Measurements from ENCODE around the gene OPTN. TPM values are rescaled to one million over a fixed set of nuclear protein-coding genes. Genes with fewer than 3 reads are reported as not detected.

Gene OPTN
- total RNA-seq, 1 experiment from 2014 or later: 79.6 TPM

- CTCF ChIA-PET: no interaction called here
- BruUV-seq (replicated peaks): no TSS peak
- POLR2A ChIA-PET: interaction anchor here (0.6 kb wide), 1 partner anchor 199 kb away, joined by 4 read pairs; no protein-coding TSS in a partner anchor
- Mint-ChIP-seq H3K27ac (ENCODE audit: low read depth, unreplicated experiment) (no peak overlapping the region), H3K36me3 (ENCODE audit: insufficient read depth, unreplicated experiment) (no peaks in the 10 kb centered on the region), H3K9me3 (ENCODE audit: unreplicated experiment) (no peaks in the 10 kb centered on the region), H3K4me3 (ENCODE audit: unreplicated experiment) (no peak overlapping the region), H3K4me1 (ENCODE audit: insufficient read depth, unreplicated experiment) (peaks cover 9% of the 10 kb centered on the region), H3K27me3 (ENCODE audit: insufficient read depth, unreplicated experiment) (no peaks in the 10 kb centered on the region)
- DNase-seq (ENCODE audit: unreplicated experiment): no peak
- intact Hi-C loops (cut with micrococcal nuclease): no loop called here
- TF ChIP-seq CTCF (IDR thresholded peaks at IDR 0.05; ENCODE audit: unreplicated experiment): no peak
These were observed 4.9 kb upstream of the OPTN start for GRCh38 chr10:13095094-13095493.

GRCh38 chr10:13095929-13096328 lies 4.0 kb upstream of the OPTN start:
- peaks cover 5% of the 10 kb centered on the region for H3K36me3 Mint-ChIP-seq (ENCODE audit: insufficient read depth, unreplicated experiment)
- no peaks in the 10 kb centered on the region for H3K27me3 Mint-ChIP-seq (ENCODE audit: insufficient read depth, unreplicated experiment)
- ChIA-PET CTCF (interaction anchor here (0.6 kb wide), 1 partner anchor 184 kb away, joined by 3 read pairs; no protein-coding TSS in a partner anchor), POLR2A (no interaction called here)
- H3K4me1 Mint-ChIP-seq (ENCODE audit: insufficient read depth, unreplicated experiment): peaks cover 14% of the 10 kb centered on the region
- no peak for DNase-seq (ENCODE audit: unreplicated experiment)
- no TSS peak for BruUV-seq (replicated peaks)
- TF ChIP-seq CTCF (IDR thresholded peaks at IDR 0.05; ENCODE audit: unreplicated experiment): no peak
- no peak overlapping the region for H3K4me3 Mint-ChIP-seq (ENCODE audit: unreplicated experiment)
- intact Hi-C loops (cut with micrococcal nuclease): no loop called here
- no peak overlapping the region for H3K27ac Mint-ChIP-seq (ENCODE audit: low read depth, unreplicated experiment)
- H3K9me3 Mint-ChIP-seq (ENCODE audit: unreplicated experiment): no peaks in the 10 kb centered on the region

- no peaks in the 10 kb centered on the region for H3K27me3 Mint-ChIP-seq (ENCODE audit: insufficient read depth, unreplicated experiment)
- peak; percentile 29 for TF ChIP-seq CTCF (IDR thresholded peaks at IDR 0.05; ENCODE audit: unreplicated experiment)
- intact Hi-C loops (cut with micrococcal nuclease): loop anchor here (1.0 kb wide), 3 partner anchors 197 to 835 kb away; no protein-coding TSS in a partner anchor
- H3K27ac Mint-ChIP-seq (ENCODE audit: low read depth, unreplicated experiment): peak overlapping the region; percentile 87
- ChIA-PET CTCF (interaction anchor here (0.5 to 3.4 kb wide), 23 partner anchors 12 to 916 kb away, joined by 3 to 22 read pairs (median 3); partner anchors contain the start of genes CDC123 and NUDT5), POLR2A (interaction anchor here (0.5 to 2.3 kb wide), 10 partner anchors 10 to 513 kb away, joined by 3 to 11 read pairs (median 5); no protein-coding TSS in a partner anchor)
- no TSS peak for BruUV-seq (replicated peaks)
- peak overlapping the region; percentile 83 for H3K4me3 Mint-ChIP-seq (ENCODE audit: unreplicated experiment)
- peak; percentile 56 for DNase-seq (ENCODE audit: unreplicated experiment)
- peaks cover 7% of the 10 kb centered on the region for H3K36me3 Mint-ChIP-seq (ENCODE audit: insufficient read depth, unreplicated experiment)
- peaks cover 26% of the 10 kb centered on the region for H3K4me1 Mint-ChIP-seq (ENCODE audit: insufficient read depth, unreplicated experiment)
- no peaks in the 10 kb centered on the region for H3K9me3 Mint-ChIP-seq (ENCODE audit: unreplicated experiment)
These were observed 758 bp upstream of the OPTN start for GRCh38 chr10:13099144-13099665.

GRCh38 chr10:13100349-13101294 lies 659 bp downstream of the OPTN start:
- ChIA-PET POLR2A (interaction anchor here (0.5 to 2.3 kb wide), 17 partner anchors 8 to 1114 kb away, joined by 3 to 11 read pairs (median 3); partner anchors contain the start of genes CDC123, MCM10 and NUDT5), CTCF (interaction anchor here (0.6 to 1.9 kb wide), 14 partner anchors 14 to 1093 kb away, joined by 3 to 13 read pairs (median 3); partner anchors contain the start of genes CDC123 and NUDT5)
- no peak for TF ChIP-seq CTCF (IDR thresholded peaks at IDR 0.05; ENCODE audit: unreplicated experiment)
- peak; percentile 38 for DNase-seq (ENCODE audit: unreplicated experiment)
- H3K4me1 Mint-ChIP-seq (ENCODE audit: insufficient read depth, unreplicated experiment): peaks cover 26% of the 10 kb centered on the region
- BruUV-seq (replicated peaks): TSS peak; percentile 62
- H3K36me3 Mint-ChIP-seq (ENCODE audit: insufficient read depth, unreplicated experiment): peaks cover 8% of the 10 kb centered on the region
- H3K27ac Mint-ChIP-seq (ENCODE audit: low read depth, unreplicated experiment): peak overlapping the region; percentile 87
- peak overlapping the region; percentile 83 for H3K4me3 Mint-ChIP-seq (ENCODE audit: unreplicated experiment)
- H3K9me3 Mint-ChIP-seq (ENCODE audit: unreplicated experiment): no peaks in the 10 kb centered on the region
- intact Hi-C loops (cut with micrococcal nuclease): loop anchor here (1.0 kb wide), 1 partner anchor 202 kb away; no protein-coding TSS in a partner anchor
- no peaks in the 10 kb centered on the region for H3K27me3 Mint-ChIP-seq (ENCODE audit: insufficient read depth, unreplicated experiment)
